Left forelimb (tissue), 1 donor: ENCODE measurements around the gene ACOXL.
"Not testable (repeated sequence)": the region's sequence is repeated elsewhere in the genome, so short reads cannot be mapped to it uniquely, and the experiment has no call there.

ENCODE experiments used
- DNase-seq: peaks from one replicate; pipeline ENCODE4 v3.0.0-alpha.2; 2018; ENCODE audit warnings: low spot score

The ACOXL gene

GRCh38 chr2:111061191-111061590 is 328.8 kb downstream of the ACOXL start:
- DNase-seq, result no peak

- DNase-seq, result no peak
These were observed 330.0 kb downstream of the ACOXL start for GRCh38 chr2:111062417-111062816.

GRCh38 chr2:111066062-111066593 is 333.8 kb downstream of the ACOXL start:
- DNase-seq, result no peak

- DNase-seq, result no peak
These were observed 336.2 kb downstream of the ACOXL start for GRCh38 chr2:111068435-111069058.

- DNase-seq, result no peak
These were observed 337.3 kb downstream of the ACOXL start for GRCh38 chr2:111069722-111070121.

- no peak for DNase-seq
These were observed 339.3 kb downstream of the ACOXL start for GRCh38 chr2:111071600-111072171.

- DNase-seq, result no peak
These were observed 340.0 kb downstream of the ACOXL start for GRCh38 chr2:111072220-111072871.

GRCh38 chr2:111082659-111083058 is 350.3 kb downstream of the ACOXL start:
- not testable (repeated sequence) for DNase-seq

GRCh38 chr2:111091811-111092211 is 359.4 kb downstream of the ACOXL start:
- DNase-seq, result no peak

GRCh38 chr2:111094691-111095090 is 362.3 kb downstream of the ACOXL start:
- no peak for DNase-seq

- DNase-seq, result no peak
These were observed 363.1 kb downstream of the ACOXL start for GRCh38 chr2:111095434-111095833.

GRCh38 chr2:111099402-111099801 is 367.0 kb downstream of the ACOXL start:
- no peak for DNase-seq

- no peak for DNase-seq
These were observed 367.9 kb downstream of the ACOXL start for GRCh38 chr2:111100087-111100764.

- no peak for DNase-seq
These were observed 368.4 kb downstream of the ACOXL start for GRCh38 chr2:111100765-111101162.

GRCh38 chr2:111101592-111101991 is 369.2 kb downstream of the ACOXL start:
- no peak for DNase-seq

GRCh38 chr2:111102216-111102615 is 369.8 kb downstream of the ACOXL start:
- DNase-seq, result no peak

- no peak for DNase-seq
These were observed 373.6 kb downstream of the ACOXL start for GRCh38 chr2:111105926-111106325.

- no peak for DNase-seq
These were observed 374.3 kb downstream of the ACOXL start for GRCh38 chr2:111106706-111107105.

- no peak for DNase-seq
These were observed 376.4 kb downstream of the ACOXL start for GRCh38 chr2:111108745-111109271.

GRCh38 chr2:111111101-111111755 is 378.9 kb downstream of the ACOXL start:
- no peak for DNase-seq

- no peak for DNase-seq
These were observed 381.5 kb downstream of the ACOXL start for GRCh38 chr2:111113838-111114237.
